ENCODE results near the gene ATP8B3. TPM values are rescaled to one million over a fixed set of nuclear protein-coding genes. Genes with fewer than 3 reads are reported as not detected.

ATP8B3 gene
- polyA plus RNA-seq, 2 of the 4 experiments (the other 2 are of a cell fraction): 2.7 to 3.9 TPM

DNA sequence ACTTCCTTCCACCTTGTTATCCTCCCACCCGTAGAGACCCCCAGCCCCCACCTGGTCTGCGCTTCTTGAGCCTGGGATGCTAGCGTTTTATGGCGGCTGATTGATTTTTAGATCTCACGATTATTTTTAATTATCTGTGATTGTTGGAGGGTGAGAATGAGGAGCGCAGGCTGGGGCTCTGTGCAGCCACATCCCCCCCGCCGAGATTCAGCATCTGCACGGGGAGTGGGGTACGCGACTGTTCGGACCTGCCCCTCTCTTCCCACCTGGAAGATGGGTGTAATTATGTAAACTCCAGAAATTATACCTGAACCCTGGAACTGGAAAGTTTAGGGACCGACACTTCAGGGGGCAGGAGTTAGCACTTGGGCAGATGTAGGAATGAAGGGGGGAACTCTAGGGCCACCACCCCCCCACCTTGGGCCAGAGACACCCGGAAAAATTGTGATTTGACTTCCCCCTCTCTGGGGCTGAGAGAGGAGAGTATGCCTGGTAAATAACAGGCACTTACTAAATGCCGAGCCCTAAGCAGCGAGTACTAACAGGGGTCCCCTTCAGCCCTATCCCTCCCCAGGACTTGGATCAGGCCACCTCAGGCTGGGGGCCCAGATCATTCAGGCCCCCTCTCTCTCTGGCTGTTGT, 60.6 kb downstream of the ATP8B3 start:
- H3K9me3 ChIP-seq: no peaks in the 10 kb centered on the region
- ChIA-PET CTCF (interaction anchor here (0.8 to 1.5 kb wide), 5 partner anchors 11 to 79 kb away, joined by 3 to 5 read pairs (median 3); no protein-coding TSS in a partner anchor), POLR2A (no interaction called here)
- FAIRE-seq (no peak), DNase-seq (ENCODE audit: low read depth in 1 of 2, low spot score in 1 of 2) (no peak), ATAC-seq (no peak)
- no peak overlapping the region for H3K4me3 ChIP-seq
- WGBS (ENCODE audit: missing lambda C conversion rate): 6% methylated on average over 16 of the region's 16 CpGs
- no peak overlapping the region for H3K27ac ChIP-seq
- 0 out of 3 replicates have a peak overlapping the region, but pooled peaks have one; percentile 8 for H3K4me2 ChIP-seq
- no peak for TF ChIP-seq RCOR1 (IDR thresholded peaks at IDR 0.05; ENCODE audit: low read depth, low read length)
- no peak for TF ChIP-seq SREBF2 (IDR thresholded peaks at IDR 0.05)
- TF ChIP-seq HDAC2 (IDR thresholded peaks at IDR 0.05): no peak
- TF ChIP-seq KDM1A (IDR thresholded peaks at IDR 0.05; ENCODE audit: low read depth): no peak
- TF ChIP-seq, protein P1, sequence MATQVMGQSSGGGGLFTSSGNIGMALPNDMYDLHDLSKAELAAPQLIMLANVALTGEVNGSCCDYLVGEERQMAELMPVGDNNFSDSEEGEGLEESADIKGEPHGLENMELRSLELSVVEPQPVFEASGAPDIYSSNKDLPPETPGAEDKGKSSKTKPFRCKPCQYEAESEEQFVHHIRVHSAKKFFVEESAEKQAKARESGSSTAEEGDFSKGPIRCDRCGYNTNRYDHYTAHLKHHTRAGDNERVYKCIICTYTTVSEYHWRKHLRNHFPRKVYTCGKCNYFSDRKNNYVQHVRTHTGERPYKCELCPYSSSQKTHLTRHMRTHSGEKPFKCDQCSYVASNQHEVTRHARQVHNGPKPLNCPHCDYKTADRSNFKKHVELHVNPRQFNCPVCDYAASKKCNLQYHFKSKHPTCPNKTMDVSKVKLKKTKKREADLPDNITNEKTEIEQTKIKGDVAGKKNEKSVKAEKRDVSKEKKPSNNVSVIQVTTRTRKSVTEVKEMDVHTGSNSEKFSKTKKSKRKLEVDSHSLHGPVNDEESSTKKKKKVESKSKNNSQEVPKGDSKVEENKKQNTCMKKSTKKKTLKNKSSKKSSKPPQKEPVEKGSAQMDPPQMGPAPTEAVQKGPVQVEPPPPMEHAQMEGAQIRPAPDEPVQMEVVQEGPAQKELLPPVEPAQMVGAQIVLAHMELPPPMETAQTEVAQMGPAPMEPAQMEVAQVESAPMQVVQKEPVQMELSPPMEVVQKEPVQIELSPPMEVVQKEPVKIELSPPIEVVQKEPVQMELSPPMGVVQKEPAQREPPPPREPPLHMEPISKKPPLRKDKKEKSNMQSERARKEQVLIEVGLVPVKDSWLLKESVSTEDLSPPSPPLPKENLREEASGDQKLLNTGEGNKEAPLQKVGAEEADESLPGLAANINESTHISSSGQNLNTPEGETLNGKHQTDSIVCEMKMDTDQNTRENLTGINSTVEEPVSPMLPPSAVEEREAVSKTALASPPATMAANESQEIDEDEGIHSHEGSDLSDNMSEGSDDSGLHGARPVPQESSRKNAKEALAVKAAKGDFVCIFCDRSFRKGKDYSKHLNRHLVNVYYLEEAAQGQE (IDR thresholded peaks at IDR 0.05): no peak
- TF ChIP-seq, protein P2, sequence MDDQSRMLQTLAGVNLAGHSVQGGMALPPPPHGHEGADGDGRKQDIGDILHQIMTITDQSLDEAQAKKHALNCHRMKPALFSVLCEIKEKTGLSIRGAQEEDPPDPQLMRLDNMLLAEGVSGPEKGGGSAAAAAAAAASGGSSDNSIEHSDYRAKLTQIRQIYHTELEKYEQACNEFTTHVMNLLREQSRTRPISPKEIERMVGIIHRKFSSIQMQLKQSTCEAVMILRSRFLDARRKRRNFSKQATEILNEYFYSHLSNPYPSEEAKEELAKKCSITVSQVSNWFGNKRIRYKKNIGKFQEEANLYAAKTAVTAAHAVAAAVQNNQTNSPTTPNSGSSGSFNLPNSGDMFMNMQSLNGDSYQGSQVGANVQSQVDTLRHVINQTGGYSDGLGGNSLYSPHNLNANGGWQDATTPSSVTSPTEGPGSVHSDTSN (IDR thresholded peaks at IDR 0.05): no peak
- TF ChIP-seq, protein P3, sequence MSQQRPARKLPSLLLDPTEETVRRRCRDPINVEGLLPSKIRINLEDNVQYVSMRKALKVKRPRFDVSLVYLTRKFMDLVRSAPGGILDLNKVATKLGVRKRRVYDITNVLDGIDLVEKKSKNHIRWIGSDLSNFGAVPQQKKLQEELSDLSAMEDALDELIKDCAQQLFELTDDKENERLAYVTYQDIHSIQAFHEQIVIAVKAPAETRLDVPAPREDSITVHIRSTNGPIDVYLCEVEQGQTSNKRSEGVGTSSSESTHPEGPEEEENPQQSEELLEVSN (IDR thresholded peaks at IDR 0.05; ENCODE audit: borderline replicate concordance, low read depth): no peak
- TF ChIP-seq ZSCAN20 (CRISPR knock-in tag; IDR thresholded peaks at IDR 0.05): no peak
- no peak for TF ChIP-seq CBX2 (IDR thresholded peaks at IDR 0.05; ENCODE audit: borderline replicate concordance, low read depth)
- TF ChIP-seq HEYL (CRISPR knock-in tag; IDR thresholded peaks at IDR 0.05): no peak
- no peak for TF ChIP-seq CHD2 (IDR thresholded peaks at IDR 0.05; ENCODE audit: low read length, partially characterized antibody)
- no peak for TF ChIP-seq RNF2 (IDR thresholded peaks at IDR 0.05; ENCODE audit: borderline replicate concordance, low read depth)
- no peak for TF ChIP-seq ZC3H11A (IDR thresholded peaks at IDR 0.05)
- no peak for TF ChIP-seq BHLHE40 (IDR thresholded peaks at IDR 0.05; ENCODE audit: low read depth, low read length)
- TF ChIP-seq ESRRA (IDR thresholded peaks at IDR 0.05; ENCODE audit: borderline replicate concordance, low read length): no peak
- peaks cover 37% of the 10 kb centered on the region for H3K4me1 ChIP-seq

DNA sequence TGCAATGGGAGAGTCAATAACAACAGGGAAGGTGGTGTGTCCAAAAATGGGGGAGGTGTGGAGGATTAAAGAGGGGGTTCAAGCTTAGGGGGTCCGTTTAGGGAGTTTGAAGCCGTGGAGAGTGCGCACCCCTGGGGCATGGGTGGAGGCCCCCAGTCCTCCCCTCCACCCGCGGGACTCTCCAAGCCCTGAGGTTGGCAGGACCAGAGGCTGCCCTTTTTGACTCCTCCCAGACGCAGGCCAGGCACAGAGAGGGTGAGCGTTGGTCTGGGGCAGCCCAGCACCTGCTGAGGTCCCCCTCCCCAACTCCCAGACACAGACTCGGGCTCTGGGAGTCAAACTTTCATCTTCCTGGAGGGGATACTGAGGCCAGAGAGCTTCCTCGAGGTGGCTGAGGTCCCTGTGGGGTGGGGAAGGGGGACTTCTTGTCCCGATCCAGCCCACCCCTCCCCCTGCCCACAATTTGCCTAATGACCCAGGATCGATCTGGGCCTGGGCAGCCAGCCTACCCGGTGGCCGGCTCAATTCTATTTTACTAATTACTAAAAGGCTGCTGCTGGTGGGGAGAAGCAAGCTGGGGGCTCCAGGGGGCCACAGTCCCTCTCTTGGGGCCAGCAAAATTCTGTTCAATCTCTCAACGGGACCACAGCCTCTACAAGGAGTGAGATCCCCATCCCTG, 61.6 kb downstream of the ATP8B3 start:
- Histone ChIP-seq H3K9me3 (no peaks in the 10 kb centered on the region), H3K4me1 (peaks cover 44% of the 10 kb centered on the region), H3K4me3 (no peak overlapping the region; the same call in 2 of the 3 replicates), H3K27ac (no peak overlapping the region), H3K4me2 (peak overlapping the region; percentile 81)
- DNase-seq (ENCODE audit: low read depth in 1 of 2, low spot score in 1 of 2) (no peak), ATAC-seq (no peak), FAIRE-seq (no peak)
- CTCF ChIA-PET: interaction anchor here (0.8 to 1.5 kb wide), 6 partner anchors 10 to 78 kb away, joined by 3 to 5 read pairs (median 3); no protein-coding TSS in a partner anchor
- POLR2A ChIA-PET: no interaction called here
- WGBS (ENCODE audit: missing lambda C conversion rate): 6% methylated on average over 7 of the region's 14 CpGs
- TF ChIP-seq ZFP36 (IDR thresholded peaks at IDR 0.05; ENCODE audit: borderline replicate concordance, partially characterized antibody): peak; percentile 31
- TF ChIP-seq HDAC2 (IDR thresholded peaks at IDR 0.05): no peak
